ENCODE data around the gene ARL5B.

ARL5B gene

GRCh38 chr10:18668026-18668425 is 8.8 kb downstream of the ARL5B start:
- TF ChIP-seq, protein P1, sequence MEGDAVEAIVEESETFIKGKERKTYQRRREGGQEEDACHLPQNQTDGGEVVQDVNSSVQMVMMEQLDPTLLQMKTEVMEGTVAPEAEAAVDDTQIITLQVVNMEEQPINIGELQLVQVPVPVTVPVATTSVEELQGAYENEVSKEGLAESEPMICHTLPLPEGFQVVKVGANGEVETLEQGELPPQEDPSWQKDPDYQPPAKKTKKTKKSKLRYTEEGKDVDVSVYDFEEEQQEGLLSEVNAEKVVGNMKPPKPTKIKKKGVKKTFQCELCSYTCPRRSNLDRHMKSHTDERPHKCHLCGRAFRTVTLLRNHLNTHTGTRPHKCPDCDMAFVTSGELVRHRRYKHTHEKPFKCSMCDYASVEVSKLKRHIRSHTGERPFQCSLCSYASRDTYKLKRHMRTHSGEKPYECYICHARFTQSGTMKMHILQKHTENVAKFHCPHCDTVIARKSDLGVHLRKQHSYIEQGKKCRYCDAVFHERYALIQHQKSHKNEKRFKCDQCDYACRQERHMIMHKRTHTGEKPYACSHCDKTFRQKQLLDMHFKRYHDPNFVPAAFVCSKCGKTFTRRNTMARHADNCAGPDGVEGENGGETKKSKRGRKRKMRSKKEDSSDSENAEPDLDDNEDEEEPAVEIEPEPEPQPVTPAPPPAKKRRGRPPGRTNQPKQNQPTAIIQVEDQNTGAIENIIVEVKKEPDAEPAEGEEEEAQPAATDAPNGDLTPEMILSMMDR (IDR thresholded peaks at IDR 0.05) = no peak

GRCh38 chr10:18675086-18675801 is 16.0 kb downstream of the ARL5B start:
- TF ChIP-seq, protein P1 (IDR thresholded peaks at IDR 0.05) = no peak

DNA sequence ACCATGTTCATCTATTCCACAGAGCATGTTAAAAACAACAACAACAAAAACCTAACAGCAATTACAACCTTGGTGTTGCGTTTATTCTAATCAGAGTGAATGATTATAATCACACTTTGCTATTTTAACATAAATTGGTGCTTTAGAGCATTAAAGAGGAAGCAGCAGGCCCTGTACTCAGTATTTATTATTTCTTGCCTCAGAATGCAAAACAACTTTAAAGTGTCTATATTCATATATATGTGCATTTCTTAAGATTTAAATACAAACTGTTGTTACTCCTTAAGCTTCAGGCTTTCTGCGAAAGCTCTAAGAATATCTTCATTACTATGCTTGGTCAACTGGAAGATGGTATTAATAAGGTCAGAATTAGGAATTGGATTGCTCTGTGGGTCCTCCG is 21.5 kb downstream of the ARL5B start:
- TF ChIP-seq, protein P1 (IDR thresholded peaks at IDR 0.05) = no peak

DNA sequence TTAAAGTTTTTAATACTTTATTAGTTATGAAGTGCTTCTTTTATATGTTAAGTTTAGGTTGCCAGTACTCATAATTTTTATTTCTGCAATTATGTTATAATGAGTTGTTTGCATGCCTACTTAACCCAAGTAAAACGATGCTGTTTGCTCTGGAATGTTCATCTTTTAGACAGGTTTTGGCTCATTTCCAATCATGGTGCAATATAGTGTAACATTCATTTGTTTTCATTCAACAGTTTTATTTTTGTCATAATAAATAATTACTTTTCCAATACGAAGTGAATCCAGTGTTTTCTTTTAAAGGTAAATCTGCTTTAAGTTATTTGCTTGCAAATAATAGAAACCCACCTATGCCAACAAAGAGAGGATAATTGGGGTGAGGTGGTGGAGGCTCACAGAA is 22.1 kb downstream of the ARL5B start:
- TF ChIP-seq, protein P1 (IDR thresholded peaks at IDR 0.05) = no peak

DNA sequence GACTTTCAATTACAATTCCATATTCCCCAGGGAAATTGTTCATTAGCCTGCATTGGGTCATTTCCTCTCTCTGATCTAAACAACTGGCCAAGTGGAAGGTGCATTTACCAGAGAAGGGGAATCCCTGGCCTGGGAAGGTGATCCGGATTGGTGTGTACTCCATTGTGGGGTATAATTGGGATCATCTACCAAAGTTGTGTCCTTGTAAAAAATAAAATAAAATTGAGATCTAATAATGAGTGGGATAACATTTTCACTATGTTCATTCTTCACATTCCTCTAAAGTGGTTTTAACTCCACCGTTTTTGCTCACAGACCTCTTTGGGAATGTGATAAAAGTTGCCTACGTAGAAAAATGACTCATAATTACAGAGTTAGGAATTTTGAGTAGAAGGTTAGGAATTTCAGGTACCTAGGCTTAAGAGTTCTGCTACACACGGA is 22.8 kb downstream of the ARL5B start:
- TF ChIP-seq, protein P1 (IDR thresholded peaks at IDR 0.05) = no peak

DNA sequence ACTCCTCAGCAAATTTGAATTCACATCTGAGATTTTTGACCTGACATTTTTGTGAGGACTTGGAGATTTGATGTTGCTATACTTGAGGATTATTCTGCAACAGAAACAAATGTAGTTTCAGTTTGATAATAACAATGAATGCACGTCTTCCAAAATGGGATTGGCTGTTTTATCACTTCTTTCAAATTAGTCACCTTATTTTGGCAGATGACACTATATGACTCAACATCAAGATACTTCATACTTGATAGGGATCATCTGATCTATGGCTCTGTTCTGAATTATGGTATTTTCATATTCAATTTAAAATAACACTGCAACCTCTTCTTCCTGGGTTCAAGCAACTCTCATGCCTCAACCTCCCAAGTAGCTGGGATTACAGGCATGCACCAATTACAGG is 24.2 kb downstream of the ARL5B start:
- TF ChIP-seq, protein P1 (IDR thresholded peaks at IDR 0.05) = no peak

DNA sequence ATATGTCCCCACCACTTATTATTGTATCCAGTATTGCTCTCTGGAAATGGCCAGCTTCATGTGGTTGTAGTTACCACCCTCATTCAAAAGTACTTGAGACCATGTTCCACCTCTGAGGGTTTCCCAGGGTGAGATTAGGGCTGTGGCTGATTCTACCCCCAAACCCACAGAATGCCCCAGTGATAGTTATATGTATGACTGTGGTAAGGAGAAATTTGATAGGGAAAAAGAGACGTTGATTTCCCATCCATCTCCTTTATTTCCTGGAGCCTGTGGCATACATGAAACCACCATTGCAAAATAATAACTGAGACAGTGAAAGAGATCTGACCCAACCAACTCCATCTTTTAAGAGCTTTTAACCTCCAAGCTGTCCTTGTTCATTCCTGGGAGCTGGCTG is 25.2 kb downstream of the ARL5B start:
- TF ChIP-seq, protein P1 (IDR thresholded peaks at IDR 0.05) = no peak

GRCh38 chr10:18684953-18685352 is 25.7 kb downstream of the ARL5B start:
- TF ChIP-seq, protein P1 (IDR thresholded peaks at IDR 0.05) = no peak

Data from LNCAP (cell line).